Adrenal gland (tissue), 5 donors: ENCODE results near the gene ZNF593OS.

Experiments used
- CTCF ChIP-seq, 6 experiments: fragments of 450-650 bp in 4 of 6; fragments of 200-600 bp in 2 of 6; sonication (generic) in 1 of 6; IDR thresholded peaks; 1 replicate in 5 of 6; 2 replicates in 1 of 6; pipeline versions ENCODE4 v1.5.1 to v1.8.0; 2016 to 2021; ENCODE audit warnings: antibody characterized with exemption in 6 of 6, mild to moderate bottlenecking in 2 of 6, moderate library complexity in 1 of 6
- POLR2A ChIP-seq, 2 donors: fragments of 450-650 bp; IDR thresholded peaks; one replicate each; pipeline ENCODE4 v1.6.1; 2017; ENCODE audit warnings: antibody characterized with exemption in 2 of 2, mild to moderate bottlenecking in 2 of 2, moderate library complexity in 1 of 2
- donor health status: DM: no; HTN: no; CAD: no.

- no peak for TF ChIP-seq CTCF (IDR thresholded peaks at IDR 0.05)
- TF ChIP-seq POLR2A (IDR thresholded peaks at IDR 0.05), result no peak
These were observed 49.5 kb downstream of the ZNF593OS start for GRCh38 chr1:26121854-26122773.
